ENCODE results near the gene TMEM176B. TPM values are rescaled to one million over a fixed set of nuclear protein-coding genes. Genes with fewer than 3 reads are reported as not detected.

TMEM176B gene
- total RNA-seq, 1 experiment from 2014 or later, result 2.2 TPM

GRCh38 chr7:150791304-150791703 lies 8.9 kb downstream of the TMEM176B start:
- no peak overlapping the region for H3K4me3 ChIP-seq (ENCODE audit: low read depth, low read length, poor library complexity, severe bottlenecking)
- TF ChIP-seq CTCF (conservative IDR thresholded peaks at IDR 0.05; ENCODE audit: low read depth, low read length) (no peak), EZH2 (IDR thresholded peaks at IDR 0.05; ENCODE audit: borderline replicate concordance, low read depth, low read length, poor library complexity, severe bottlenecking) (no peak)
- no peaks in the 10 kb centered on the region for H3K36me3 ChIP-seq (ENCODE audit: insufficient read depth, low read length, poor library complexity, severe bottlenecking)
- no peak for DNase-seq (ENCODE audit: low spot score)
- H3K27me3 ChIP-seq (replicated peaks; ENCODE audit: insufficient read depth, low read depth, low read length, poor library complexity), result no peaks in the 10 kb centered on the region
- BruUV-seq (replicated peaks), result no TSS peak
- H3K4me1 ChIP-seq (ENCODE audit: insufficient read depth, low read length, poor library complexity, severe bottlenecking), result peaks cover 42% of the 10 kb centered on the region
- H3K9me3 ChIP-seq (ENCODE audit: low read depth, low read length, poor library complexity, severe bottlenecking), result no peaks in the 10 kb centered on the region
- H3K27ac ChIP-seq (ENCODE audit: low read depth, low read length, poor library complexity, severe bottlenecking), result peak overlapping the region; percentile 9
- POLR2A ChIA-PET (ENCODE audit: low non-redundant PET), result no interaction called here
- CTCF ChIA-PET, result no interaction called here
- intact Hi-C loops (cut with micrococcal nuclease; ENCODE audit: unreplicated experiment), result no loop called here

GRCh38 chr7:150790416-150791075 lies 9.6 kb downstream of the TMEM176B start:
- CTCF ChIA-PET, result no interaction called here
- no peak for DNase-seq (ENCODE audit: low spot score)
- H3K27ac ChIP-seq (ENCODE audit: low read depth, low read length, poor library complexity, severe bottlenecking), result no peak overlapping the region
- H3K27me3 ChIP-seq (replicated peaks; ENCODE audit: insufficient read depth, low read depth, low read length, poor library complexity), result no peaks in the 10 kb centered on the region
- BruUV-seq (replicated peaks), result no TSS peak
- no peak overlapping the region for H3K4me3 ChIP-seq (ENCODE audit: low read depth, low read length, poor library complexity, severe bottlenecking)
- intact Hi-C loops (cut with micrococcal nuclease; ENCODE audit: unreplicated experiment), result no loop called here
- TF ChIP-seq EZH2 (IDR thresholded peaks at IDR 0.05; ENCODE audit: borderline replicate concordance, low read depth, low read length, poor library complexity, severe bottlenecking) (no peak), CTCF (conservative IDR thresholded peaks at IDR 0.05; ENCODE audit: low read depth, low read length) (no peak)
- no peaks in the 10 kb centered on the region for H3K36me3 ChIP-seq (ENCODE audit: insufficient read depth, low read length, poor library complexity, severe bottlenecking)
- POLR2A ChIA-PET (ENCODE audit: low non-redundant PET), result no interaction called here
- H3K9me3 ChIP-seq (ENCODE audit: low read depth, low read length, poor library complexity, severe bottlenecking), result no peaks in the 10 kb centered on the region
- H3K4me1 ChIP-seq (ENCODE audit: insufficient read depth, low read length, poor library complexity, severe bottlenecking), result peaks cover 46% of the 10 kb centered on the region

- no peaks in the 10 kb centered on the region for H3K36me3 ChIP-seq (ENCODE audit: insufficient read depth, low read length, poor library complexity, severe bottlenecking)
- peak overlapping the region; percentile 98 for H3K27ac ChIP-seq (ENCODE audit: low read depth, low read length, poor library complexity, severe bottlenecking)
- no TSS peak for BruUV-seq (replicated peaks)
- no peaks in the 10 kb centered on the region for H3K27me3 ChIP-seq (replicated peaks; ENCODE audit: insufficient read depth, low read depth, low read length, poor library complexity)
- CTCF ChIA-PET, result no interaction called here
- no peaks in the 10 kb centered on the region for H3K9me3 ChIP-seq (ENCODE audit: low read depth, low read length, poor library complexity, severe bottlenecking)
- TF ChIP-seq EZH2 (IDR thresholded peaks at IDR 0.05; ENCODE audit: borderline replicate concordance, low read depth, low read length, poor library complexity, severe bottlenecking) (no peak), CTCF (conservative IDR thresholded peaks at IDR 0.05; ENCODE audit: low read depth, low read length) (no peak)
- intact Hi-C loops (cut with micrococcal nuclease; ENCODE audit: unreplicated experiment), result no loop called here
- peaks cover 65% of the 10 kb centered on the region for H3K4me1 ChIP-seq (ENCODE audit: insufficient read depth, low read length, poor library complexity, severe bottlenecking)
- POLR2A ChIA-PET (ENCODE audit: low non-redundant PET), result no interaction called here
- peak; percentile 82 for DNase-seq (ENCODE audit: low spot score)
- H3K4me3 ChIP-seq (ENCODE audit: low read depth, low read length, poor library complexity, severe bottlenecking), result no peak overlapping the region
Observed at GRCh38 chr7:150788474-150789269, 11.5 kb downstream of the TMEM176B start.

Measured in A673 (cell line).